HepG2 (cell line): ENCODE results near the gene ZFAND6.

ENCODE experiments used
- CAMTA2 ChIP-seq: sonication (generic); formaldehyde crosslinking; IDR thresholded peaks from 2 replicates; pipeline ENCODE4 v1.4.0; 2020; ENCODE audit warnings: mild to moderate bottlenecking, missing genetic modification reagents, borderline replicate concordance
- CEBPB ChIP-seq: IDR thresholded peaks from 2 replicates; pipeline ENCODE4 v1.6.1; 2011; ENCODE audit warnings: low read depth, low read length, improper control_type of control experiment, borderline replicate concordance
- ELF4 ChIP-seq: sonication (generic); formaldehyde crosslinking; IDR thresholded peaks from 2 replicates; pipeline ENCODE4 v1.5.0; 2020; ENCODE audit warnings: missing genetic modification reagents, mild to moderate bottlenecking, moderate library complexity, borderline replicate concordance
- FOXK2 ChIP-seq: fragments of 450-650 bp; IDR thresholded peaks from 2 replicates; pipeline ENCODE4 v1.6.1; 2016
- KLF11 ChIP-seq: IDR thresholded peaks from 2 replicates; pipeline ENCODE4 v1.6.1; 2016; ENCODE audit warnings: missing compliant biosample characterization
- PHF21A ChIP-seq: sonication (generic); formaldehyde crosslinking; IDR thresholded peaks from 2 replicates; pipeline ENCODE4 v1.5.0; 2020; ENCODE audit warnings: mild to moderate bottlenecking, missing genetic modification reagents
- POLR2A ChIP-seq, 2 experiments: IDR thresholded peaks; 2 replicates each; pipeline ENCODE4 v1.6.1; 2011; ENCODE audit warnings: low read depth in 2 of 2, low read length in 2 of 2, mild to moderate bottlenecking in 1 of 2, moderate library complexity in 1 of 2; ENCODE audit not compliant: insufficient read depth in 1 of 2
- REST ChIP-seq, 2 experiments: IDR thresholded peaks; 2 replicates each; pipeline ENCODE4 v1.6.1; 2011 to 2012; ENCODE audit warnings: low read length in 2 of 2, borderline replicate concordance in 1 of 2, low read depth in 1 of 2, mild to moderate bottlenecking in 1 of 2, moderate library complexity in 1 of 2
- TIGD3 ChIP-seq: sonication (generic); formaldehyde crosslinking; IDR thresholded peaks from 2 replicates; pipeline ENCODE4 v1.5.1; 2020; ENCODE audit warnings: mild to moderate bottlenecking, missing genetic modification reagents, borderline replicate concordance
- ZNF263 ChIP-seq: sonication (generic); formaldehyde crosslinking; IDR thresholded peaks from 2 replicates; pipeline ENCODE4 v1.4.0; 2020; ENCODE audit warnings: missing genetic modification reagents
- ZNF530 ChIP-seq: sonication (generic); formaldehyde crosslinking; IDR thresholded peaks from 2 replicates; pipeline ENCODE4 v1.5.0; 2020; ENCODE audit warnings: low read depth, mild to moderate bottlenecking, missing genetic modification reagents
- ZNF646 ChIP-seq: sonication (generic); formaldehyde crosslinking; IDR thresholded peaks from 2 replicates; pipeline ENCODE4 v1.9.0; 2021; ENCODE audit warnings: mild to moderate bottlenecking, missing genetic modification reagents

GRCh38 chr15:80115021-80115420, 55.5 kb downstream of the ZFAND6 start:
- TF ChIP-seq ZNF646 (CRISPR knock-in tag): no peak
- TF ChIP-seq CAMTA2 (CRISPR knock-in tag): no peak
- no peak for TF ChIP-seq ZNF263 (CRISPR knock-in tag)
- TF ChIP-seq ZNF530 (CRISPR knock-in tag): no peak
- TF ChIP-seq PHF21A (CRISPR knock-in tag): no peak
- no peak for TF ChIP-seq FOXK2
- TF ChIP-seq CEBPB: no peak
- TF ChIP-seq KLF11 (CRISPR knock-in tag): no peak
- TF ChIP-seq REST (IDR thresholded peaks at IDR 0.05; ENCODE audit: borderline replicate concordance in 1 of 2, low read depth in 1 of 2, low read length in 2 of 2): no peak
- TF ChIP-seq ELF4 (CRISPR knock-in tag): no peak
- TF ChIP-seq POLR2A (IDR thresholded peaks at IDR 0.05; ENCODE audit: insufficient read depth in 1 of 2, low read depth in 2 of 2, low read length in 2 of 2): no peak
- no peak for TF ChIP-seq TIGD3 (CRISPR knock-in tag)
